ENCODE data around the gene PPARA. TPM values are rescaled to one million over a fixed set of nuclear protein-coding genes. Genes with fewer than 3 reads are reported as not detected.

Gene PPARA
- total RNA-seq, 1 donor from 2014 or later: 8.4 TPM

GRCh38 chr22:46143491-46144147 is 6.7 kb upstream of the PPARA start:
- FAIRE-seq (no peak), DNase-seq (ENCODE audit: low read depth) (no peak)
- Histone ChIP-seq H3K36me3 (ENCODE audit: insufficient read depth, low read length) (no peaks in the 10 kb centered on the region), H4K20me1 (ENCODE audit: insufficient read depth, low read length) (no peaks in the 10 kb centered on the region), H3K4me1 (ENCODE audit: insufficient read depth, low read length) (no peaks in the 10 kb centered on the region), H3K9me3 (ENCODE audit: insufficient read depth, low read depth, low read length) (no peaks in the 10 kb centered on the region), H3K79me2 (ENCODE audit: insufficient read depth, low read length) (no peaks in the 10 kb centered on the region), H3K4me2 (ENCODE audit: low read length) (no peak overlapping the region), H3K27ac (ENCODE audit: low read depth, low read length) (no peak overlapping the region), H3K9ac (ENCODE audit: low read length) (no peak overlapping the region), H2AFZ (ENCODE audit: low read depth, low read length) (no peak overlapping the region), H3K27me3 (ENCODE audit: insufficient read depth, low read length) (peaks cover 13% of the 10 kb centered on the region), H3K4me3 (ENCODE audit: insufficient read depth, low read depth, low read length) (no peak overlapping the region)
- H3K9me3 Mint-ChIP-seq (ENCODE audit: unreplicated experiment): peaks cover 9% of the 10 kb centered on the region
- TF ChIP-seq CTCF (IDR thresholded peaks at IDR 0.05; ENCODE audit: insufficient read depth, low read depth, low read length): no peak
- no peak for TF ChIP-seq EZH2 (IDR thresholded peaks at IDR 0.05; ENCODE audit: insufficient read depth, low read length)
- H3K4me3 Mint-ChIP-seq (ENCODE audit: unreplicated experiment): no peak overlapping the region
- peaks cover 51% of the 10 kb centered on the region for H3K27me3 Mint-ChIP-seq (ENCODE audit: low read depth, unreplicated experiment)
- peaks cover 2% of the 10 kb centered on the region for H3K36me3 Mint-ChIP-seq (ENCODE audit: low read depth, unreplicated experiment)
- no peaks in the 10 kb centered on the region for H3K4me1 Mint-ChIP-seq (ENCODE audit: low read depth, unreplicated experiment)
- H3K27ac Mint-ChIP-seq (ENCODE audit: unreplicated experiment): no peak overlapping the region

- H3K9me3 ChIP-seq (ENCODE audit: insufficient read depth, low read depth, low read length): no peaks in the 10 kb centered on the region
- no peak overlapping the region for H3K4me3 ChIP-seq (ENCODE audit: insufficient read depth, low read depth, low read length)
- H3K79me2 ChIP-seq (ENCODE audit: insufficient read depth, low read length): no peaks in the 10 kb centered on the region
- H3K27me3 ChIP-seq (ENCODE audit: insufficient read depth, low read length): peaks cover 21% of the 10 kb centered on the region
- DNase-seq (ENCODE audit: low read depth) (no peak), FAIRE-seq (no peak)
- no peaks in the 10 kb centered on the region for H4K20me1 ChIP-seq (ENCODE audit: insufficient read depth, low read length)
- H3K4me2 ChIP-seq (ENCODE audit: low read length): no peak overlapping the region
- H3K36me3 ChIP-seq (ENCODE audit: insufficient read depth, low read length): no peaks in the 10 kb centered on the region
- H3K9ac ChIP-seq (ENCODE audit: low read length): no peak overlapping the region
- H3K27me3 Mint-ChIP-seq (ENCODE audit: low read depth, unreplicated experiment): peaks cover 57% of the 10 kb centered on the region
- peaks cover 3% of the 10 kb centered on the region for H3K4me1 ChIP-seq (ENCODE audit: insufficient read depth, low read length)
- no peak for TF ChIP-seq CTCF (IDR thresholded peaks at IDR 0.05; ENCODE audit: insufficient read depth, low read depth, low read length)
- no peak for TF ChIP-seq EZH2 (IDR thresholded peaks at IDR 0.05; ENCODE audit: insufficient read depth, low read length)
- H3K27ac ChIP-seq (ENCODE audit: low read depth, low read length): no peak overlapping the region
- no peak overlapping the region for H3K4me3 Mint-ChIP-seq (ENCODE audit: unreplicated experiment)
- no peak overlapping the region for H3K27ac Mint-ChIP-seq (ENCODE audit: unreplicated experiment)
- H3K36me3 Mint-ChIP-seq (ENCODE audit: low read depth, unreplicated experiment): peaks cover 2% of the 10 kb centered on the region
- H2AFZ ChIP-seq (ENCODE audit: low read depth, low read length): no peak overlapping the region
- H3K9me3 Mint-ChIP-seq (ENCODE audit: unreplicated experiment): peaks cover 9% of the 10 kb centered on the region
- no peaks in the 10 kb centered on the region for H3K4me1 Mint-ChIP-seq (ENCODE audit: low read depth, unreplicated experiment)
Observed at GRCh38 chr22:46145361-46145851, 4.9 kb upstream of the PPARA start.

- no peak overlapping the region for H2AFZ ChIP-seq (ENCODE audit: low read depth, low read length)
- H3K36me3 Mint-ChIP-seq (ENCODE audit: low read depth, unreplicated experiment): peaks cover 2% of the 10 kb centered on the region
- H3K27me3 ChIP-seq (ENCODE audit: insufficient read depth, low read length): peaks cover 21% of the 10 kb centered on the region
- no peaks in the 10 kb centered on the region for H3K79me2 ChIP-seq (ENCODE audit: insufficient read depth, low read length)
- DNase-seq (ENCODE audit: low read depth): no peak
- H3K4me1 Mint-ChIP-seq (ENCODE audit: low read depth, unreplicated experiment): no peaks in the 10 kb centered on the region
- no peak for FAIRE-seq
- peaks cover 56% of the 10 kb centered on the region for H3K27me3 Mint-ChIP-seq (ENCODE audit: low read depth, unreplicated experiment)
- no peak overlapping the region for H3K27ac Mint-ChIP-seq (ENCODE audit: unreplicated experiment)
- H3K4me3 ChIP-seq (ENCODE audit: insufficient read depth, low read depth, low read length): no peak overlapping the region
- TF ChIP-seq EZH2 (IDR thresholded peaks at IDR 0.05; ENCODE audit: insufficient read depth, low read length) (no peak), CTCF (IDR thresholded peaks at IDR 0.05; ENCODE audit: insufficient read depth, low read depth, low read length) (no peak)
- H3K4me3 Mint-ChIP-seq (ENCODE audit: unreplicated experiment): no peak overlapping the region
- H3K9me3 Mint-ChIP-seq (ENCODE audit: unreplicated experiment): peaks cover 8% of the 10 kb centered on the region
- H3K9ac ChIP-seq (ENCODE audit: low read length): no peak overlapping the region
- peaks cover 3% of the 10 kb centered on the region for H3K4me1 ChIP-seq (ENCODE audit: insufficient read depth, low read length)
- no peak overlapping the region for H3K4me2 ChIP-seq (ENCODE audit: low read length)
- H3K27ac ChIP-seq (ENCODE audit: low read depth, low read length): no peak overlapping the region
- H3K9me3 ChIP-seq (ENCODE audit: insufficient read depth, low read depth, low read length): no peaks in the 10 kb centered on the region
- no peaks in the 10 kb centered on the region for H3K36me3 ChIP-seq (ENCODE audit: insufficient read depth, low read length)
- H4K20me1 ChIP-seq (ENCODE audit: insufficient read depth, low read length): no peaks in the 10 kb centered on the region
Observed at GRCh38 chr22:46145896-46146295, 4.4 kb upstream of the PPARA start.

Data from astrocyte (in vitro differentiated cells and primary cell).